ENCODE measurements around the gene OR2T29. TPM values are rescaled to one million over a fixed set of nuclear protein-coding genes. Genes with fewer than 3 reads are reported as not detected.
A peak's percentile ranks its signal among the peaks of the same experiment; 100 is the strongest.
"Not testable (repeated sequence)": the region's sequence is repeated elsewhere in the genome, so short reads cannot be mapped to it uniquely, and the experiment has no call there.

OR2T29 gene
- total and polyA plus RNA-seq, 5 donors from 2014 or later: not detected

- H3K36me3 Mint-ChIP-seq, DNase-seq: not testable (repeated sequence)
Observed at GRCh38 chr1:248569049-248569448, 6.5 kb upstream of the OR2T29 start.

GRCh38 chr1:248565530-248566373 lies 3.2 kb upstream of the OR2T29 start:
- H3K27ac Mint-ChIP-seq: peak overlapping the region; percentile 85 to 99 (median 87)
- peak overlapping the region; percentile 71 to 88 (median 84) for H3K4me3 Mint-ChIP-seq
- not testable (repeated sequence) for H3K27me3 Mint-ChIP-seq; H3K36me3 Mint-ChIP-seq; H3K36me3 ChIP-seq (ENCODE audit: control insufficient read depth, insufficient read depth, low read length); H3K9me3 Mint-ChIP-seq; H3K9me3 ChIP-seq (ENCODE audit: control insufficient read depth in 2 of 2, low read length in 2 of 2); H3K4me1 ChIP-seq (ENCODE audit: control insufficient read depth, insufficient read depth, low read length, poor library complexity, severe bottlenecking); H3K27ac ChIP-seq (ENCODE audit: insufficient read depth, low read length, poor library complexity, severe bottlenecking); H3K27me3 ChIP-seq (ENCODE audit: control insufficient read depth, insufficient read depth, low read length)
- DNase-seq (peak in 2 of 3 donors; percentile 41 to 67), ATAC-seq (ENCODE audit: low read depth in 2 of 2) (peak; percentile 90 to 93)
- peak overlapping the region; percentile 70 for H3K4me3 ChIP-seq (ENCODE audit: low read depth, low read length)
- H3K4me1 Mint-ChIP-seq: peaks cover 0 to 26% (median 5%) of the 10 kb centered on the region in 4 donors

More at GRCh38 chr1:248569049-248569448, 6.5 kb upstream of the OR2T29 start:
- not testable (repeated sequence) for H3K27me3 ChIP-seq (ENCODE audit: control insufficient read depth, insufficient read depth, low read length); H3K4me1 ChIP-seq (ENCODE audit: control insufficient read depth, insufficient read depth, low read length, poor library complexity, severe bottlenecking); H3K36me3 ChIP-seq (ENCODE audit: control insufficient read depth, insufficient read depth, low read length); ATAC-seq (ENCODE audit: low read depth in 2 of 2); H3K9me3 ChIP-seq (ENCODE audit: control insufficient read depth in 2 of 2, low read length in 2 of 2); H3K27ac ChIP-seq (ENCODE audit: insufficient read depth, low read length, poor library complexity, severe bottlenecking); H3K4me3 Mint-ChIP-seq; H3K27me3 Mint-ChIP-seq; H3K4me3 ChIP-seq (ENCODE audit: low read depth, low read length); H3K9me3 Mint-ChIP-seq
- Mint-ChIP-seq H3K27ac (peak overlapping the region in 1 of 3 donors; percentile 57), H3K4me1 (peaks cover 0 to 28% (median 5%) of the 10 kb centered on the region in 4 donors)

GRCh38 chr1:248551027-248551426 lies 11.5 kb downstream of the OR2T29 start:
- not testable (repeated sequence) for H3K9me3 Mint-ChIP-seq; H3K4me1 ChIP-seq (ENCODE audit: control insufficient read depth, insufficient read depth, low read length, poor library complexity, severe bottlenecking); H3K27me3 ChIP-seq (ENCODE audit: control insufficient read depth, insufficient read depth, low read length); H3K9me3 ChIP-seq (ENCODE audit: control insufficient read depth in 2 of 2, low read length in 2 of 2); H3K36me3 ChIP-seq (ENCODE audit: control insufficient read depth, insufficient read depth, low read length); H3K4me1 Mint-ChIP-seq; DNase-seq; H3K27ac ChIP-seq (ENCODE audit: insufficient read depth, low read length, poor library complexity, severe bottlenecking); H3K4me3 ChIP-seq (ENCODE audit: low read depth, low read length); H3K4me3 Mint-ChIP-seq; H3K27me3 Mint-ChIP-seq; H3K27ac Mint-ChIP-seq; ATAC-seq (ENCODE audit: low read depth in 2 of 2); H3K36me3 Mint-ChIP-seq

- not testable (repeated sequence) for H3K4me3 Mint-ChIP-seq; H3K27ac Mint-ChIP-seq; H3K9me3 ChIP-seq (ENCODE audit: control insufficient read depth in 2 of 2, low read length in 2 of 2); H3K27me3 ChIP-seq (ENCODE audit: control insufficient read depth, insufficient read depth, low read length); ATAC-seq (ENCODE audit: low read depth in 2 of 2); H3K27ac ChIP-seq (ENCODE audit: insufficient read depth, low read length, poor library complexity, severe bottlenecking); H3K4me1 ChIP-seq (ENCODE audit: control insufficient read depth, insufficient read depth, low read length, poor library complexity, severe bottlenecking); H3K27me3 Mint-ChIP-seq; H3K4me3 ChIP-seq (ENCODE audit: low read depth, low read length); DNase-seq; H3K9me3 Mint-ChIP-seq; H3K36me3 ChIP-seq (ENCODE audit: control insufficient read depth, insufficient read depth, low read length); H3K36me3 Mint-ChIP-seq; H3K4me1 Mint-ChIP-seq
Observed at GRCh38 chr1:248547383-248547782, 15.2 kb downstream of the OR2T29 start.

- H3K4me3 ChIP-seq (ENCODE audit: low read depth, low read length); H3K4me3 Mint-ChIP-seq; ATAC-seq (ENCODE audit: low read depth in 2 of 2); H3K27ac Mint-ChIP-seq; H3K9me3 Mint-ChIP-seq; H3K4me1 ChIP-seq (ENCODE audit: control insufficient read depth, insufficient read depth, low read length, poor library complexity, severe bottlenecking); H3K27ac ChIP-seq (ENCODE audit: insufficient read depth, low read length, poor library complexity, severe bottlenecking); H3K9me3 ChIP-seq (ENCODE audit: control insufficient read depth in 2 of 2, low read length in 2 of 2); H3K36me3 ChIP-seq (ENCODE audit: control insufficient read depth, insufficient read depth, low read length); H3K27me3 Mint-ChIP-seq; H3K4me1 Mint-ChIP-seq; DNase-seq; H3K27me3 ChIP-seq (ENCODE audit: control insufficient read depth, insufficient read depth, low read length); H3K36me3 Mint-ChIP-seq: not testable (repeated sequence)
Observed at GRCh38 chr1:248537449-248537848, 25.1 kb downstream of the OR2T29 start.

- no peaks in the 10 kb centered on the region for H3K36me3 Mint-ChIP-seq
- H3K9me3 Mint-ChIP-seq: peaks cover 0 to 11% (median 3%) of the 10 kb centered on the region in 7 donors
- DNase-seq (no peak), ATAC-seq (ENCODE audit: low read depth in 2 of 2) (no peak)
- H3K4me1 Mint-ChIP-seq: peaks cover 0 to 3% (median 0%) of the 10 kb centered on the region in 4 donors
- no peak overlapping the region for H3K4me3 Mint-ChIP-seq
- H3K27ac ChIP-seq (ENCODE audit: insufficient read depth, low read length, poor library complexity, severe bottlenecking): no peak overlapping the region
- H3K27me3 Mint-ChIP-seq: no peaks in the 10 kb centered on the region
- H3K27ac Mint-ChIP-seq: peak overlapping the region in 1 of 3 donors; percentile 26
- H3K9me3 ChIP-seq (ENCODE audit: control insufficient read depth in 2 of 2, low read length in 2 of 2): no peaks in the 10 kb centered on the region
- H3K27me3 ChIP-seq (ENCODE audit: control insufficient read depth, insufficient read depth, low read length): no peaks in the 10 kb centered on the region
- H3K4me3 ChIP-seq (ENCODE audit: low read depth, low read length): no peak overlapping the region
- H3K4me1 ChIP-seq (ENCODE audit: control insufficient read depth, insufficient read depth, low read length, poor library complexity, severe bottlenecking): no peaks in the 10 kb centered on the region
- no peaks in the 10 kb centered on the region for H3K36me3 ChIP-seq (ENCODE audit: control insufficient read depth, insufficient read depth, low read length)
Observed at GRCh38 chr1:248521856-248522255, 40.7 kb downstream of the OR2T29 start.

GRCh38 chr1:248510217-248510616 lies 52.4 kb downstream of the OR2T29 start:
- not testable (repeated sequence) for H3K27ac Mint-ChIP-seq; H3K36me3 ChIP-seq (ENCODE audit: control insufficient read depth, insufficient read depth, low read length); H3K9me3 Mint-ChIP-seq; H3K27me3 ChIP-seq (ENCODE audit: control insufficient read depth, insufficient read depth, low read length); H3K4me1 ChIP-seq (ENCODE audit: control insufficient read depth, insufficient read depth, low read length, poor library complexity, severe bottlenecking); H3K36me3 Mint-ChIP-seq; H3K4me1 Mint-ChIP-seq; H3K4me3 ChIP-seq (ENCODE audit: low read depth, low read length); H3K4me3 Mint-ChIP-seq; H3K27ac ChIP-seq (ENCODE audit: insufficient read depth, low read length, poor library complexity, severe bottlenecking); ATAC-seq (ENCODE audit: low read depth in 2 of 2); DNase-seq; H3K27me3 Mint-ChIP-seq; H3K9me3 ChIP-seq (ENCODE audit: control insufficient read depth in 2 of 2, low read length in 2 of 2)

- H3K9me3 ChIP-seq (ENCODE audit: control insufficient read depth in 2 of 2, low read length in 2 of 2); H3K27me3 ChIP-seq (ENCODE audit: control insufficient read depth, insufficient read depth, low read length); H3K4me1 Mint-ChIP-seq; H3K9me3 Mint-ChIP-seq; H3K36me3 Mint-ChIP-seq; H3K4me3 ChIP-seq (ENCODE audit: low read depth, low read length); H3K4me1 ChIP-seq (ENCODE audit: control insufficient read depth, insufficient read depth, low read length, poor library complexity, severe bottlenecking); H3K27me3 Mint-ChIP-seq; H3K4me3 Mint-ChIP-seq; ATAC-seq (ENCODE audit: low read depth in 2 of 2); H3K27ac ChIP-seq (ENCODE audit: insufficient read depth, low read length, poor library complexity, severe bottlenecking); DNase-seq; H3K27ac Mint-ChIP-seq; H3K36me3 ChIP-seq (ENCODE audit: control insufficient read depth, insufficient read depth, low read length): not testable (repeated sequence)
Observed at GRCh38 chr1:248507773-248508172, 54.8 kb downstream of the OR2T29 start, which contains the start of gene OR2G6. TSS of gene OR2G6 (plus strand) at chr1:248508073. CDS start at chr1:248521647, 13,574 bp downstream.

All from CD4-positive, CD25-positive, alpha-beta regulatory T cell (primary cell).